Uterus (tissue), 4 donors: Measurements from ENCODE around the gene SSR4. TPM values are rescaled to one million over a fixed set of nuclear protein-coding genes. Genes with fewer than 3 reads are reported as not detected.

ENCODE experiments used
- DNase-seq, 2 donors: peaks; one replicate each; pipeline ENCODE4 v3.0.0-alpha.2; 2019 to 2020
- H3K27ac ChIP-seq, 2 donors: fragments of 200-600 bp; sonication (generic); 1 replicate in 1 of 2; 2 replicates in 1 of 2; pipeline ENCODE4 v1.5.1; 2016 to 2018
- H3K27me3 ChIP-seq, 2 donors: fragments of 200-600 bp; sonication (generic); one replicate each; pipeline ENCODE4 v1.5.1; 2018 to 2019; ENCODE audit warnings: control low read depth in 1 of 2
- H3K36me3 ChIP-seq, 2 donors: fragments of 200-600 bp; sonication (generic); one replicate each; pipeline ENCODE4 v1.5.1; 2019; ENCODE audit warnings: control low read depth in 1 of 2
- H3K4me1 ChIP-seq, 2 donors: fragments of 200-600 bp; sonication (generic); one replicate each; pipeline ENCODE4 v1.5.1; 2018 to 2019; ENCODE audit warnings: control low read depth in 1 of 2
- H3K4me3 ChIP-seq, 2 donors: fragments of 200-600 bp; sonication (generic); 1 replicate in 1 of 2; 2 replicates in 1 of 2; pipeline ENCODE4 v1.5.1; 2018 to 2019; ENCODE audit warnings: mild to moderate bottlenecking in 1 of 2
- H3K9me3 ChIP-seq, 2 donors: fragments of 200-600 bp; sonication (generic); one replicate each; pipeline ENCODE4 v1.5.1; 2019; ENCODE audit warnings: control low read depth in 1 of 2
- CTCF ChIP-seq, 4 experiments: fragments of 200-600 bp in 2 of 4; fragments of 450-650 bp in 2 of 4; sonication (generic) in 2 of 4; IDR thresholded peaks; one replicate each; pipeline ENCODE4 v1.5.1; 2016 to 2019; ENCODE audit warnings: antibody characterized with exemption in 4 of 4, mild to moderate bottlenecking in 2 of 4, moderate library complexity in 1 of 4
- POLR2A ChIP-seq, 2 donors: fragments of 450-650 bp; IDR thresholded peaks; one replicate each; pipeline ENCODE4 v1.6.1; 2016; ENCODE audit warnings: antibody characterized with exemption in 2 of 2, mild to moderate bottlenecking in 1 of 2, moderate library complexity in 1 of 2
- intact Hi-C: fragments of 100-400 bp; cut with DNase I; formaldehyde crosslinking; loops from one replicate; pipeline ENCODE4 v1.15.1; 2023; ENCODE audit warnings: low total_unique reads
- total RNA-seq, 4 donors: library from RNA; depleted of rRNA in 3 of 4; stranded (reverse); fragments of >200 nt in 3 of 4; gene quantifications; one replicate each; pipeline versions ENCODE4 v1.1.0 to v1.2.4, GENCODE V29; 2014 to 2023
- donor health status: DM: yes; HTN: yes; CAD: no.

The SSR4 gene
- total RNA-seq, 4 donors from 2014 or later: 26.9 to 633 (median 103) TPM

GRCh38 chrX:153780678-153781427 is 13.6 kb upstream of the SSR4 start, which contains the start of gene SRPK3:
SRPK3 (plus strand) TSS chrX:153781041; CDS start chrX:153781087, 46 bp downstream.
- no peaks in the 10 kb centered on the region for H3K9me3 ChIP-seq
- peak within 1 kb of the TSS in 1 of 2 donors; percentile 21 for H3K4me3 ChIP-seq
- peak within 1 kb of the TSS; percentile 33 to 69 for H3K27ac ChIP-seq
- peaks cover 0 to 3% of the 10 kb centered on the region in 2 donors for H3K4me1 ChIP-seq
- DNase-seq: peak in 1 of 2 donors; percentile 39
- no peaks in the 10 kb centered on the region for H3K36me3 ChIP-seq
- intact Hi-C loops: no loop called here
- H3K27me3 ChIP-seq: no peaks in the 10 kb centered on the region
- no peak for TF ChIP-seq CTCF (IDR thresholded peaks at IDR 0.05)
- TF ChIP-seq POLR2A (IDR thresholded peaks at IDR 0.05): no peak

- H3K27me3 ChIP-seq: no peaks in the 10 kb centered on the region
- H3K4me3 ChIP-seq: no peak overlapping the region
- no peaks in the 10 kb centered on the region for H3K36me3 ChIP-seq
- intact Hi-C loops: no loop called here
- no peak for TF ChIP-seq CTCF (IDR thresholded peaks at IDR 0.05)
- TF ChIP-seq POLR2A (IDR thresholded peaks at IDR 0.05): no peak
- no peak for DNase-seq
- H3K9me3 ChIP-seq: no peaks in the 10 kb centered on the region
- peaks cover 0 to 3% of the 10 kb centered on the region in 2 donors for H3K4me1 ChIP-seq
- H3K27ac ChIP-seq: peak overlapping the region; percentile 3 to 69
These were observed 12.9 kb upstream of the SSR4 start for GRCh38 chrX:153781428-153782047.

- no peak for DNase-seq
These were observed 12.2 kb upstream of the SSR4 start for GRCh38 chrX:153782313-153782712.

GRCh38 chrX:153782871-153783270 is 11.6 kb upstream of the SSR4 start:
- TF ChIP-seq POLR2A (IDR thresholded peaks at IDR 0.05) (no peak), CTCF (IDR thresholded peaks at IDR 0.05) (no peak)
- H3K4me3 ChIP-seq: no peak overlapping the region
- no peak overlapping the region for H3K27ac ChIP-seq
- no peaks in the 10 kb centered on the region for H3K9me3 ChIP-seq
- H3K4me1 ChIP-seq: peaks cover 0 to 3% of the 10 kb centered on the region in 2 donors
- no peaks in the 10 kb centered on the region for H3K27me3 ChIP-seq
- DNase-seq: no peak
- intact Hi-C loops: no loop called here
- no peaks in the 10 kb centered on the region for H3K36me3 ChIP-seq

More at GRCh38 chrX:153782313-153782712, 12.2 kb upstream of the SSR4 start:
- intact Hi-C loops: no loop called here
- Histone ChIP-seq H3K4me3 (no peak overlapping the region), H3K27ac (no peak overlapping the region), H3K27me3 (no peaks in the 10 kb centered on the region), H3K9me3 (no peaks in the 10 kb centered on the region), H3K36me3 (no peaks in the 10 kb centered on the region), H3K4me1 (peaks cover 0 to 3% of the 10 kb centered on the region in 2 donors)
- TF ChIP-seq POLR2A (IDR thresholded peaks at IDR 0.05) (no peak), CTCF (IDR thresholded peaks at IDR 0.05) (no peak)

- no peaks in the 10 kb centered on the region for H3K27me3 ChIP-seq
- H3K9me3 ChIP-seq: no peaks in the 10 kb centered on the region
- no peak for TF ChIP-seq POLR2A (IDR thresholded peaks at IDR 0.05)
- peaks cover 0 to 3% of the 10 kb centered on the region in 2 donors for H3K4me1 ChIP-seq
- intact Hi-C loops: no loop called here
- DNase-seq: no peak
- no peak overlapping the region for H3K27ac ChIP-seq
- no peak overlapping the region for H3K4me3 ChIP-seq
- no peaks in the 10 kb centered on the region for H3K36me3 ChIP-seq
These were observed 11.0 kb upstream of the SSR4 start for GRCh38 chrX:153783378-153784013.
